Testis (tissue), 2 donors: ENCODE measurements around the gene ZNF611.
"Not testable (repeated sequence)": the region's sequence is repeated elsewhere in the genome, so short reads cannot be mapped to it uniquely, and the experiment has no call there.

Source experiments
- POLR2A ChIP-seq: fragments of 450-650 bp; IDR thresholded peaks from one replicate; pipeline ENCODE4 v1.6.1; 2017; ENCODE audit warnings: antibody characterized with exemption, mild to moderate bottlenecking, moderate library complexity
- TF ChIP-seq, protein P1 (sequence below), 3 experiments: fragments of 450-650 bp in 2 of 3; fragments of 200-600 bp in 1 of 3; sonication (generic) in 1 of 3; IDR thresholded peaks; one replicate each; pipeline ENCODE4 v1.5.1; 2016 to 2019; ENCODE audit warnings: antibody characterized with exemption in 3 of 3, mild to moderate bottlenecking in 2 of 3, moderate library complexity in 1 of 3

DNA sequence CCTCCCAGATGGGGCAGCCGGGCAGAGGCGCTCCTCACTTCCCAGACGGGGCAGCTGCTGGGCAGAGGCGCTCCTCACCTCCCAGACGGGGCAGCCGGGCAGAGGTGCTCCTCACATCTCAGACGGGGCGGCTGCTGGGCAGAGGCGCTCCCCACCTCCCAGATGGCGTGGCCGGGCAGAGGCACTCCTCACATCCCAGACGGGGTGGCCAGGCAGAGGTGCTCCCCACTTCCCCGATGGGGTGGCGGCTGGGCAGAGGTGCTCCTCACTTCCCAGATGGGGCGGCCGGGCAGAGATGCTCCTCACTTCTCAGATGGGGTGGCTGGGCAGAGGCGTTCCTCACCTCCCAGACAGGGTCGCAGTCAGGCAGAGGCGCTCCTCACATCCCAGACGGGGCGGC is 14.3 kb downstream of the ZNF611 start:
- TF ChIP-seq, protein P1, sequence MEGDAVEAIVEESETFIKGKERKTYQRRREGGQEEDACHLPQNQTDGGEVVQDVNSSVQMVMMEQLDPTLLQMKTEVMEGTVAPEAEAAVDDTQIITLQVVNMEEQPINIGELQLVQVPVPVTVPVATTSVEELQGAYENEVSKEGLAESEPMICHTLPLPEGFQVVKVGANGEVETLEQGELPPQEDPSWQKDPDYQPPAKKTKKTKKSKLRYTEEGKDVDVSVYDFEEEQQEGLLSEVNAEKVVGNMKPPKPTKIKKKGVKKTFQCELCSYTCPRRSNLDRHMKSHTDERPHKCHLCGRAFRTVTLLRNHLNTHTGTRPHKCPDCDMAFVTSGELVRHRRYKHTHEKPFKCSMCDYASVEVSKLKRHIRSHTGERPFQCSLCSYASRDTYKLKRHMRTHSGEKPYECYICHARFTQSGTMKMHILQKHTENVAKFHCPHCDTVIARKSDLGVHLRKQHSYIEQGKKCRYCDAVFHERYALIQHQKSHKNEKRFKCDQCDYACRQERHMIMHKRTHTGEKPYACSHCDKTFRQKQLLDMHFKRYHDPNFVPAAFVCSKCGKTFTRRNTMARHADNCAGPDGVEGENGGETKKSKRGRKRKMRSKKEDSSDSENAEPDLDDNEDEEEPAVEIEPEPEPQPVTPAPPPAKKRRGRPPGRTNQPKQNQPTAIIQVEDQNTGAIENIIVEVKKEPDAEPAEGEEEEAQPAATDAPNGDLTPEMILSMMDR (IDR thresholded peaks at IDR 0.05): not testable (repeated sequence)
- TF ChIP-seq POLR2A: not testable (repeated sequence)
